OCI-LY1 (cell line): ENCODE data around the gene GSTM1.
"Not testable (repeated sequence)": the region's sequence is repeated elsewhere in the genome, so short reads cannot be mapped to it uniquely, and the experiment has no call there.

Experiments used
- H2AFZ ChIP-seq: fragments of 200-600 bp; sonication (generic), shearing (Covaris generic); 2 replicates; pipeline ENCODE4 v1.6.0; 2014; ENCODE audit warnings: antibody characterized with exemption, mild to moderate bottlenecking, low read length
- H3F3A ChIP-seq: fragments of 200-600 bp; sonication (generic), shearing (Covaris generic); 2 replicates; pipeline ENCODE4 v1.6.0; 2014; ENCODE audit warnings: mild to moderate bottlenecking, antibody characterized with exemption, low read length, moderate library complexity; ENCODE audit not compliant: insufficient read depth
- H3K27ac ChIP-seq: fragments of 200-600 bp; sonication (generic); 2 replicates; pipeline ENCODE4 v1.5.1; 2014; ENCODE audit warnings: low read length, mixed run types, mild to moderate bottlenecking, low read depth; ENCODE audit not compliant: poor library complexity, severe bottlenecking
- H3K27me3 ChIP-seq: fragments of 200-600 bp; sonication (generic); 2 replicates; pipeline ENCODE4 v1.6.0; 2014; ENCODE audit warnings: antibody characterized with exemption, mild to moderate bottlenecking, low read length, moderate library complexity; ENCODE audit not compliant: insufficient read depth
- H3K36me3 ChIP-seq: fragments of 200-600 bp; sonication (generic); 2 replicates; pipeline ENCODE4 v1.6.1; 2014; ENCODE audit warnings: mild to moderate bottlenecking, antibody characterized with exemption, low read length, moderate library complexity, mixed read lengths; ENCODE audit not compliant: insufficient read depth
- H3K4me1 ChIP-seq: fragments of 200-600 bp; sonication (generic); 2 replicates; pipeline ENCODE4 v1.5.1; 2014; ENCODE audit warnings: mild to moderate bottlenecking, low read length, moderate library complexity; ENCODE audit not compliant: insufficient read depth, severe bottlenecking
- H3K4me2 ChIP-seq: fragments of 200-600 bp; sonication (generic), shearing (Covaris generic); 2 replicates; pipeline ENCODE4 v1.6.1; 2014; ENCODE audit warnings: low read length
- H3K4me3 ChIP-seq: fragments of 200-600 bp; sonication (generic); 2 replicates; pipeline ENCODE4 v1.5.1; 2014; ENCODE audit warnings: low read length, low read depth, mild to moderate bottlenecking, mixed read lengths; ENCODE audit not compliant: poor library complexity, severe bottlenecking
- H3K79me2 ChIP-seq: fragments of 200-600 bp; shearing (Covaris generic); 2 replicates; pipeline ENCODE4 v1.6.1; 2016; ENCODE audit warnings: mixed run types, low read length, mixed read lengths; ENCODE audit not compliant: insufficient read depth
- H3K9ac ChIP-seq: fragments of 200-600 bp; sonication (generic), shearing (Covaris generic); 2 replicates; pipeline ENCODE4 v1.6.1; 2014; ENCODE audit warnings: mild to moderate bottlenecking, low read length, mixed read lengths
- H3K9me2 ChIP-seq: fragments of 200-600 bp; sonication (generic), shearing (Covaris generic); 2 replicates; pipeline ENCODE4 v1.6.1; 2014; ENCODE audit warnings: low read depth, mild to moderate bottlenecking, low read length, mixed read lengths
- H3K9me3 ChIP-seq: fragments of 200-600 bp; shearing (Covaris generic); 2 replicates; pipeline ENCODE4 v1.6.1; 2014; ENCODE audit warnings: low read length, mixed read lengths
- H4K20me1 ChIP-seq: fragments of 200-600 bp; sonication (generic), shearing (Covaris generic); 2 replicates; pipeline ENCODE4 v1.6.0; 2016; ENCODE audit warnings: mild to moderate bottlenecking, low read length; ENCODE audit not compliant: insufficient read depth
- EZH2 ChIP-seq: fragments of 200-600 bp; sonication (generic), shearing (Covaris generic); IDR thresholded peaks from 2 replicates; pipeline ENCODE4 v1.8.0; 2017; ENCODE audit warnings: borderline replicate concordance, mixed run types, mild to moderate bottlenecking, antibody characterized with exemption, low read length, moderate library complexity, mixed read lengths
- TF ChIP-seq, protein P1 (sequence below): fragments of 200-600 bp; sonication (generic), shearing (Covaris generic); IDR thresholded peaks from 2 replicates; pipeline ENCODE4 v1.5.1; 2017; ENCODE audit warnings: mild to moderate bottlenecking, antibody characterized with exemption, low read length, moderate library complexity, mixed read lengths

The GSTM1 gene

DNA sequence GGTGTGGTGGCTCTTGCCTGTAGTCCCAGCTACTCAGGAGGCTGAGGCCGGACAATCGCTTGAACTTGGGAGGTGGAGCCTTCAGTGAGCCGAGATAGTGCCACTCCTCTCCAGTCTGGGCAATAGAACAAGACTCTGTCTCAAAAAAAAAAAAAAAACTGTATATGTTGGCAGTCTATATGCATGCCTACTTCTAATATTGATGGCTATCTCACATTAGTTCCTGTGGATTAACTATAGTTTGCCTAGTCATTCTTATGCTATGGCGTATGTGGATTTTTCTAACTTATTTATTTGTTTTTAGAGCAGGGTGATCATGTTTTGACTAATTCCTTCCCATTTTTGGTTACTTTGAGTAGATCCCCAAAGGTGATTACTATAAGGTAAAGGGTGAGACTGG, 9.4 kb downstream of the GSTM1 start:
- Histone ChIP-seq H3K9me3 (no peaks in the 10 kb centered on the region), H3K4me1 (no peaks in the 10 kb centered on the region), H3K79me2 (no peaks in the 10 kb centered on the region), H3K9me2 (no peaks in the 10 kb centered on the region), H3K4me3 (no peak overlapping the region), H3K36me3 (no peaks in the 10 kb centered on the region), H2AFZ (no peak overlapping the region), H3K4me2 (no peak overlapping the region), H3F3A (no peaks in the 10 kb centered on the region), H3K27ac (no peak overlapping the region), H3K27me3 (no peaks in the 10 kb centered on the region), H3K9ac (no peak overlapping the region), H4K20me1 (no peaks in the 10 kb centered on the region)
- TF ChIP-seq EZH2, result no peak
- TF ChIP-seq, protein P1, sequence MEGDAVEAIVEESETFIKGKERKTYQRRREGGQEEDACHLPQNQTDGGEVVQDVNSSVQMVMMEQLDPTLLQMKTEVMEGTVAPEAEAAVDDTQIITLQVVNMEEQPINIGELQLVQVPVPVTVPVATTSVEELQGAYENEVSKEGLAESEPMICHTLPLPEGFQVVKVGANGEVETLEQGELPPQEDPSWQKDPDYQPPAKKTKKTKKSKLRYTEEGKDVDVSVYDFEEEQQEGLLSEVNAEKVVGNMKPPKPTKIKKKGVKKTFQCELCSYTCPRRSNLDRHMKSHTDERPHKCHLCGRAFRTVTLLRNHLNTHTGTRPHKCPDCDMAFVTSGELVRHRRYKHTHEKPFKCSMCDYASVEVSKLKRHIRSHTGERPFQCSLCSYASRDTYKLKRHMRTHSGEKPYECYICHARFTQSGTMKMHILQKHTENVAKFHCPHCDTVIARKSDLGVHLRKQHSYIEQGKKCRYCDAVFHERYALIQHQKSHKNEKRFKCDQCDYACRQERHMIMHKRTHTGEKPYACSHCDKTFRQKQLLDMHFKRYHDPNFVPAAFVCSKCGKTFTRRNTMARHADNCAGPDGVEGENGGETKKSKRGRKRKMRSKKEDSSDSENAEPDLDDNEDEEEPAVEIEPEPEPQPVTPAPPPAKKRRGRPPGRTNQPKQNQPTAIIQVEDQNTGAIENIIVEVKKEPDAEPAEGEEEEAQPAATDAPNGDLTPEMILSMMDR, result no peak

DNA sequence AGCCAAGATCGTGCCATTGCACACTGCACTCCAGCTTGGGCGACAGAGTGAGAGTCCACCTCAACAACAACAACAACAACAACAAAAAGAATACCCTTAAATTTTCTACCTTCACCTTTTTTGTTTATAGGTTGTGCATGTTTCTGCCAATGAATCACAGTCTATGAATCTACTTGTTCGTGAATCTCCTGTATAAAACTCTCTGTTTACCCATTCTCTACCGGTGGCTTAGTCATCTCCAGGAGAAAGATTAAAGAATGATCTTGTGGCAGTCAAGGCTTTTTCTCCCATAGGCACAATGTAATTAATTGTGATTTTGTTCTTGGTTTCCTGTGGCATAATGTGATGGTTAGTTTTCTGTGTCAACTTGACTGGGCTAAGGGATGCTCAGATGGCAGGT, 10.2 kb downstream of the GSTM1 start:
- H3K36me3 ChIP-seq, H3F3A ChIP-seq, H4K20me1 ChIP-seq, H3K27me3 ChIP-seq, H3K4me2 ChIP-seq, H3K79me2 ChIP-seq, H2AFZ ChIP-seq, H3K4me3 ChIP-seq, H3K9me3 ChIP-seq, H3K9me2 ChIP-seq, H3K4me1 ChIP-seq, H3K9ac ChIP-seq, H3K27ac ChIP-seq: not testable (repeated sequence)

DNA sequence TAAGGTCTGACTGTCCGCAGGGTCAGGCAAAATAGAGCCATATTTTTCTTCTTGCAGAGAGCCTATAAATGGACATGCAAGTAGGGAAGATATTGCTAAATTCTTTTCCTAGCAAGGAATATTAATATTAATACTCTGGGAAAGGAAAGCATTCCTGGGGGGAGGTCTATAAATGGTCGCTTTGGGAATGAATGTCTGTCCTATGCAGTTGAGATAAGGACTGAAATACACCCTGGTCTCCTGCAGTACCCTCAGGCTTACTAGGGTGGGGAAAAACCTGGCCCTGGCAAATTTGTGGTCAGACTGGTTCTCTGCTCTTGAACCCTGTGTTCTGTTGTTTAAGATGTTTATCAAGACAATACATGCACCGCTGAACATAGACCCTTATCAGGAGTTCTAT, 15.3 kb downstream of the GSTM1 start:
- not testable (repeated sequence) for H3K4me3 ChIP-seq, H3K36me3 ChIP-seq, H3K9me2 ChIP-seq, H2AFZ ChIP-seq, H3K27ac ChIP-seq, H3K9me3 ChIP-seq, H3F3A ChIP-seq, H3K4me1 ChIP-seq, H3K4me2 ChIP-seq, H4K20me1 ChIP-seq, H3K27me3 ChIP-seq, H3K9ac ChIP-seq, H3K79me2 ChIP-seq

DNA sequence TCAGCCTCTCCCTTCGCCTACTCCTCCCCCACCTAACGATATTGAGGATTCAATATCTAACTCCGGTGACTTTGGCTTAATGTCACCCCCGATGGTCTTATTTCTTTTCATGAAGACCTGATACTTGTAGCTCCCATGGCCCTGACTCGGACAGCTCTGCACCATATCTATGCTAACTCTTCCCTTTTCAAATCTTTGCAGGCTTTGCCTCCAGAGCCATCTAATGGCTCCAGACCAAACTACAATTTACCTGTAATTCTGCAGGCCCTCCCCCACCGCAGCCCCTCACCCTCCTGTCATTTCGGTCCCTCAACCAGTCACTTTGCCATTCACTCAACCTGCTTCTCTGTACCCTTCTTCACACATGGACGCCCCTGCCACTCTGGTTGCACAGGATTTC, 16.6 kb downstream of the GSTM1 start:
- H3K4me3 ChIP-seq, result no peak overlapping the region
- no peaks in the 10 kb centered on the region for H3K4me1 ChIP-seq
- TF ChIP-seq, protein P1, result peak; percentile 28; the same call in 1 of the 2 replicates
- no peak for TF ChIP-seq EZH2
- H3K36me3 ChIP-seq, result no peaks in the 10 kb centered on the region; the same call in 1 of the 2 replicates
- no peak overlapping the region for H3K9ac ChIP-seq
- 0 out of 2 replicates have a peak, but pooled peaks cover 5% of the 10 kb centered on the region for H3K27me3 ChIP-seq
- no peak overlapping the region for H3K4me2 ChIP-seq
- no peaks in the 10 kb centered on the region for H3K79me2 ChIP-seq
- H2AFZ ChIP-seq, result no peak overlapping the region
- H3K27ac ChIP-seq, result no peak overlapping the region
- no peaks in the 10 kb centered on the region for H4K20me1 ChIP-seq
- no peaks in the 10 kb centered on the region for H3K9me3 ChIP-seq
- no peaks in the 10 kb centered on the region for H3F3A ChIP-seq
- H3K9me2 ChIP-seq, result no peaks in the 10 kb centered on the region
